ES-I3 (cell line): Measurements from ENCODE around the gene KHK.

Experiments
- H3K36me3 ChIP-seq: 2 replicates; pipeline ENCODE4 v1.6.1; 2013; ENCODE audit warnings: mild to moderate bottlenecking, low read length, control low read depth, moderate library complexity; ENCODE audit not compliant: insufficient read depth
- H3K4me1 ChIP-seq: 2 replicates; pipeline ENCODE4 v1.6.1; 2013; ENCODE audit warnings: mild to moderate bottlenecking, control low read depth, low read length; ENCODE audit not compliant: insufficient read depth
- H3K9ac ChIP-seq: 2 replicates; pipeline ENCODE4 v1.6.1; 2013; ENCODE audit warnings: low read depth, mild to moderate bottlenecking, low read length, moderate library complexity
- H3K9me3 ChIP-seq: 2 replicates; pipeline ENCODE4 v1.6.1; 2013; ENCODE audit warnings: mild to moderate bottlenecking, low read length, moderate library complexity; ENCODE audit not compliant: control insufficient read depth, insufficient read depth

Gene KHK

GRCh38 chr2:27082773-27083409 lies 3.7 kb upstream of the KHK start:
- Histone ChIP-seq H3K9ac (no peak overlapping the region), H3K4me1 (peaks cover 5% of the 10 kb centered on the region; the same call in 1 of the 2 replicates), H3K9me3 (no peaks in the 10 kb centered on the region), H3K36me3 (no peaks in the 10 kb centered on the region)

GRCh38 chr2:27083410-27084296 lies 2.9 kb upstream of the KHK start:
- Histone ChIP-seq H3K9ac (no peak overlapping the region), H3K4me1 (peaks cover 4% of the 10 kb centered on the region; the same call in 1 of the 2 replicates), H3K9me3 (no peaks in the 10 kb centered on the region), H3K36me3 (no peaks in the 10 kb centered on the region)

GRCh38 chr2:27084297-27085061 lies 2.1 kb upstream of the KHK start:
- H3K9me3 ChIP-seq = no peaks in the 10 kb centered on the region
- no peaks in the 10 kb centered on the region for H3K36me3 ChIP-seq
- H3K4me1 ChIP-seq = peaks cover 4% of the 10 kb centered on the region; the same call in 1 of the 2 replicates
- H3K9ac ChIP-seq = no peak overlapping the region

GRCh38 chr2:27085062-27085672 lies 1.4 kb upstream of the KHK start:
- peak overlapping the region; percentile 85 for H3K9ac ChIP-seq
- H3K4me1 ChIP-seq = peaks cover 4% of the 10 kb centered on the region; the same call in 1 of the 2 replicates
- no peaks in the 10 kb centered on the region for H3K9me3 ChIP-seq
- H3K36me3 ChIP-seq = no peaks in the 10 kb centered on the region

GRCh38 chr2:27085673-27086089 lies 891 bp upstream of the KHK start:
- peak overlapping the region; percentile 85 for H3K9ac ChIP-seq
- H3K36me3 ChIP-seq = no peaks in the 10 kb centered on the region
- H3K4me1 ChIP-seq = peaks cover 4% of the 10 kb centered on the region; the same call in 1 of the 2 replicates
- no peaks in the 10 kb centered on the region for H3K9me3 ChIP-seq

GRCh38 chr2:27086090-27086723 lies 365 bp upstream of the KHK start:
- H3K9me3 ChIP-seq = no peaks in the 10 kb centered on the region
- H3K9ac ChIP-seq = peak overlapping the region; percentile 85
- peaks cover 4% of the 10 kb centered on the region; the same call in 1 of the 2 replicates for H3K4me1 ChIP-seq
- no peaks in the 10 kb centered on the region for H3K36me3 ChIP-seq

- Histone ChIP-seq H3K9ac (no peak overlapping the region), H3K4me1 (peaks cover 1% of the 10 kb centered on the region; the same call in 1 of the 2 replicates), H3K36me3 (no peaks in the 10 kb centered on the region)
These were observed 1.3 kb downstream of the KHK start for GRCh38 chr2:27087823-27088410.

GRCh38 chr2:27088634-27089033 lies 2.1 kb downstream of the KHK start:
- Histone ChIP-seq H3K9me3 (no peaks in the 10 kb centered on the region), H3K9ac (no peak overlapping the region), H3K4me1 (peaks cover 3% of the 10 kb centered on the region; the same call in 1 of the 2 replicates), H3K36me3 (no peaks in the 10 kb centered on the region)

More at GRCh38 chr2:27087823-27088410, 1.3 kb downstream of the KHK start:
- no peaks in the 10 kb centered on the region for H3K9me3 ChIP-seq

- peaks cover 3% of the 10 kb centered on the region; the same call in 1 of the 2 replicates for H3K4me1 ChIP-seq
These were observed 2.8 kb downstream of the KHK start for GRCh38 chr2:27089111-27089954.

GRCh38 chr2:27091746-27092695 lies 5.4 kb downstream of the KHK start:
- Histone ChIP-seq H3K9me3 (no peaks in the 10 kb centered on the region), H3K9ac (no peak overlapping the region), H3K4me1 (peaks cover 3% of the 10 kb centered on the region; the same call in 1 of the 2 replicates), H3K36me3 (no peaks in the 10 kb centered on the region)

More at GRCh38 chr2:27089111-27089954, 2.8 kb downstream of the KHK start:
- Histone ChIP-seq H3K36me3 (no peaks in the 10 kb centered on the region), H3K9me3 (no peaks in the 10 kb centered on the region), H3K9ac (no peak overlapping the region)

GRCh38 chr2:27092696-27093429 lies 6.3 kb downstream of the KHK start:
- no peaks in the 10 kb centered on the region for H3K36me3 ChIP-seq
- H3K9me3 ChIP-seq = no peaks in the 10 kb centered on the region
- no peak overlapping the region for H3K9ac ChIP-seq
- H3K4me1 ChIP-seq = peaks cover 3% of the 10 kb centered on the region; the same call in 1 of the 2 replicates
